GM10847 (cell line): ENCODE data around the gene RBM38.

Experiments used
- POLR2A ChIP-seq: IDR thresholded peaks from 2 replicates; pipeline ENCODE4 v1.6.1; 2011; ENCODE audit not compliant: insufficient read length; ENCODE audit errors: extremely low read depth

The RBM38 gene

DNA sequence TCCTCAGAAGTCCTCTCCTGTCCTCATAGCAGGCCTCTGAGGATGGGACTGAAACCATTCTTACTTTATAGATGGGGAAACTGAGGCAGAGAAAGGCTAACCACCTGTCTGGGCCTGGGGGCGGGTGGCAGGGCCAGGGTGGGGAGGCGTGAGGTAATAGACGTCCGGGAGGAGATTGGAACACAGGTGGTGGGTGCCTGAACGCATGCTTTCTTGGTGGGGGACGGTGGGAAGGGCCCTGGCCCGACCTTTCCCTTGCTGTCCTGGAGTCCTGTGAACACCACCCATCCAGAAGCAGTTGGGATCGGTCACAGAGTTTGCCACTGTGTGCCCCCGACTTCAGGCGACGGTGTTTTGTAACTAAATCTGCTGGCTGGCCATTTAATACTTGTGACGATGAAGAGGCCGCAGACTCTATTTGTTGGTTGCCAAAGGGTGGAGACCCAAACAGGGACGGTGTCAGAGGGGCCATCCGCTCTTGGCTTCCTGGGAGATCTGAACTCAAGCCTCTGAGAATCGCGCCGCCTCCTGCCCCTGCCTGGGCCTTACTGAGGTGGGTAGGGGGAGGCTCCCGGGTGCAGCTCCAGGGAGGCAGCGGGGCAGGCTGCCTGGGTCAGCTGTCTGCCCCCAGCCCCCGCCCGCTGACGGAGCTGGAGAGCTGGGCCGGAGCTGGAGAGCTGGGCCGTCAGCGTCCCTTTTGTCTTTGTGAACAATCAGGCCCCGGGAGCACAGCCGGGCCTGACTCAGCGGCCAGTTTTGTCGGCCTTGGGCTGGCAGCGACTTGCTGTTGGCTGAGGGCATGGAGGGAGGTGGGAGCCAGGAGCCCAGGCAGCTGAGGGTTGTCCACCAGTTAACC, 4.1 kb downstream of the RBM38 start:
- no peak for TF ChIP-seq POLR2A

DNA sequence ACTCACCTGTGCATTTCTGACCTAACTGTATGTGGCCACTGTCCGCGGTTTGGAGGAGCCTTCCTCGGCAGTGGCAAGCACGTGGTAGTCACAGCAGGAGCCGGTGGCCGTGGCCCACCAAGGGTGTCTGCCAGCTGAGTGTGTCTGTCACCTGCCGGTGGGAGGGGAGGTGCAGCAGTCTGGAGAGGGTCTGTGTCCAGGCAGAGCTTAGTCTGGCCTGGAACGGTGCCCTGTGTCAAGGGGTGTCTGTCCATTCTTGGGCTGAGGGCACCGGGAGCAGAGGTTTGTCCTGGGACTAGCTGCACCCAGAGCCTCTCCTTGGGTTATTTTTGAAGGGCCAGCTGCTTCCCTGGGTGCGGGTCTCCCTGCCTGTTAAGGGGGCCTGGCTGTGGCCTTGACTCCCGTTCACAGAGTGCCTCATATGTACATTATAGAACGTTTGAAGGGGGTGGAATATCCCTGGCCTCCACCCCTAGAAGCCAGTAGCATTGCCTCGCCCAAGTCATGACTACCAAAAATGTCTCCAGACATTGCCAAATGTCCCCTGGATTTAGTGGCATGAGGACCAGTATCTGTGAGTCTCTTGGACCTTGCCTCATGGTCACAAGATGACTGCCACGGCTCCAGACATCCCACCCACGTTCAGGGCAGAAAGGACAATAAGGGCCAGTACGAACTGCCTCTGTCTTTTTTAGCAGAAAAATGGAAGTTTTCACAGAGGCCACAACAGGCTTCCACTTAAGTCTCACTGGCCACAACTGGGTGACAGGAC, 5.2 kb downstream of the RBM38 start:
- no peak for TF ChIP-seq POLR2A

- no peak for TF ChIP-seq POLR2A
Measured at GRCh38 chr20:57396984-57397692, 5.9 kb downstream of the RBM38 start.

DNA sequence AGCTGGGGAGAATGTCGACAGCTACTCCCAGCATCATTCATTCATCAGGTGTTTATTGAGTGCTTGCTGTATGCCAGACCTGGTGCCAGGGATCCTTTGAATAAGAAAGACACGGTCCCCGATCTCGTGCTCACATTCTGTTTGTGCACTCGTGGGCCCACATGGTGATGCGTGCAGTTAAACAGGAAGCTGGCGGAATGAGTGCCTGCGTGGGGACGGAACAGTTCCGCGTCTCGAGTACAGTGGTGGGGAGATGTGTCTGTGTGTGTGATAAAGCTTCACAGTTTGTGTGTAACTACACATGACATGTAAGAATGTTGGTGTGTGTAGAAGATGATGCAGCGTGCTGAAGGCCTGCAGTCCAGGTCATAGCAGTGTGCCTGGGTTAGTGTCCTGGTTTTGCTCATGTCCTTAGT, 6.5 kb downstream of the RBM38 start:
- TF ChIP-seq POLR2A = no peak

- no peak for TF ChIP-seq POLR2A
Measured at GRCh38 chr20:57398231-57398821, 7.1 kb downstream of the RBM38 start.

DNA sequence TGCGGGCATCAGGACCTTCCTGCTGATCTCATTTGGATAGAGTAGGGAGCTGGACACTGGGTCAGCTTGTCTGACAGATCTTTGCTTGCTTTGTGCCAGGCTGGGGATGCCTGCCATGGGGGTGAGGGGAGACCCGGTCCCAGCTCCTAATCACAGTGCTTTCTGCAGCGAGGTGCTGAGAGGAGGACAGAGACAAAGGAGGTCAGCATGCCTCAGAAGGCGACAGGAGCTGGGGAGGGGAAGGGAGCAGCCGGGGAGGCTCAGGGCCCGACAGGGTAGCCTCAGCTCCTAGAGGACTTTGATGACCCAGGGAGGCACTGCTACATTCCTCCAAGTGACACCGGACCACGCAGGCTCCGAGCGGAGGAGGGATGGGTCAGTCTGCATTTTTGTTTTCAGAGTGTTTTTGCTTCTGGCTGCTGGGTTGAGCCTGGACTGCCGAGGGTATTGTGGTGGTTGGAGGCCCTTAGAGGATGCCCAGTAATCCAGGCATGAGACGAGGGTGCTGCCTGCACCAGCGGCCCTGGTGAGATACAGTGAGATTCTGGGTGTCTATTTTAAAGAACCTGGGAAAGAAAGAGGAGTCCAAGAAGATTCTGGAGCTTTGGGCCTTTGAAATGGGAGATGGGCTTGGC, 7.8 kb downstream of the RBM38 start:
- TF ChIP-seq POLR2A = no peak

DNA sequence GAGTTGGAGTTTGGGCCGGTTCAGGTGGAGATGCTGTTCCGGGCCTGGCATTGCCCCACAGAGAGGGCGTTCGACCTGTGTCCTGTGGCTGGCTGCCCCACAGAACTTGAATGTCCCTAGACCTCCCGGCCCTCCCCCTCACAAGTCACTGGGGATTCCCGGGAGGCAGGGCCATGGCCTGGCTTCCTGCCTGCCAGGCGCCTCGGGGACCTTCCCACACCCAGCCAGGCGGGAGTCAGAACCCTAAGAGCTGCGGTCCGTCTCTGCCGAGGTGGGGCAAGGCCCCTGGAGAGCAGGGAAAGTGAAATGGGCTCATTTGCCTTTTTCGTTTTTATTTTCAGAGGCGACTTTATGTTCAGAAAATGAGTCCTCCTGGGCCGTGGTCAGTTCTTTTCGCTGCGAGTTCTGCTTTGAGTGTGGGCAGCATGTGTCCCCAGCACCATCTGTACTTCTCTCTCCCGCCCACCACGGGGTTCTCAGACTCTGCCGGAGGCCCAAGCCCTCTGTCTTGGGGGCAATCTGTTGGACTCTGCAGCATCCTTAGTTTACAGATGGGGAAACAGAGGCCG, 8.5 kb downstream of the RBM38 start:
- TF ChIP-seq POLR2A = peak; percentile 16

DNA sequence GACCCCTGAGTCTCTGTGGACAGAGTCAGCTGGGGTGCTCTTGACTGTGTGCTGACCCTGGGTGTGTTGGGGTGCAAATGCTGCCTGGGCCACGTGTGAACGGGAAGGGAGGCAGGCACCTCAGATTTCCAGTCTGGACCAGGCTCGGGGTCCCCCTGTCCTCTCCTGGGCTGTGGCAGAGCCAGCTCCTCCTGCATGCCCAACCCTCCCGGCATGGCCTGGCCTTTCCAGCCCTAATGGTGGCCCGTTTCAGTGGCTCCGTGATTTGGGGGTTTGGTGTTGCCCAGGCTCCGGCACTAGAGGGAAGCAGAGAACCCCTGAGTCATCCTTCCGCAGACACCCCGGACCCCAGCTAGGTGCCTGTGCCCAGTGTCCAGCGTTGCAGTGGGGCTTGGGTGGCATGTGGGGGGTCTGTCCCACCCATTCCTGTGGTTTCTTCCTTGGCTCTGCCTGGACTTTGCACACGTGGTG, 9.1 kb downstream of the RBM38 start:
- TF ChIP-seq POLR2A = no peak

GRCh38 chr20:57400821-57401564, 9.8 kb downstream of the RBM38 start:
- TF ChIP-seq POLR2A = no peak

GRCh38 chr20:57401565-57401918, 10.3 kb downstream of the RBM38 start:
- TF ChIP-seq POLR2A = no peak

- no peak for TF ChIP-seq POLR2A
Measured at GRCh38 chr20:57402206-57403125, 11.3 kb downstream of the RBM38 start.

DNA sequence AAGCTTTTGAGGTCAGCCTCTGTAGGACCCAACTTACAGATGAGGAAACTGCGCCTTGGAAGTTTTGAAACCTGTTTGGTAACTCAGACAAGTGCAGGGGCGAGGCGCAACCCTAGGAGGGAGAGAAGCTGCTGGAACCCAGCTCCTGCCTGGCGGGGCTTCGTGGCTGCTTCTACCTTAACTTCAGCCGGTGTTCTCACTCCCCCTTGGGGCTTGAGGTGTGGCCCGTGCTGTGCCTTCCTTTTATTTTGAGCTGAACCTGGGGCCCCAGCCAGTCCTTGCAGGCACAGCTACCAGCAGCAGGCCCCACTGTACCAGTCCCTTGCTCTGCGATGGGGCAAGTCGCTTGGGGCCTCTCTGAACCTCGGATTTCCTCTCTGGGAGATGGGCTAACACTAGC, 12.0 kb downstream of the RBM38 start:
- no peak for TF ChIP-seq POLR2A

DNA sequence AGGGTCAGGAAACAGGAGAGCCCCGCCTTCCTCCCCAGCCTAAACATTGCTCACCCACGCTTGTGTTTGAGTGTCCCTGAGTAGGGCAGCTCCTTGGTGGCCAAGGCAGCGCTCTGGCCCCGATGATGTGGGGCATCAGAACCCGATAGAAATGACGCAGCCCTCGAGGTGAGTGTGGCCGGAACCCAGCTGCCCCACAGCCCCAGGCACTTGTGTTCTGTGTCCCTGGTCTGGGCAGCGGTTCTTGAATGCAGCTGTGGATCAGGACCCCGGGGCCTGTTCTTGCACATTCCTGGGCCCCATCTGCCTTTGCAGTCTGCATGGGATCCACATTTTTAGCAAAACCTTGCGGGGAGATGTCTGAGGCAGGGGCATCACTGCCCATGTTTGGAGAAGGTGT, 12.8 kb downstream of the RBM38 start:
- no peak for TF ChIP-seq POLR2A
